Measurements from ENCODE around the gene SLC6A8.
"Not testable (repeated sequence)": the region's sequence is repeated elsewhere in the genome, so short reads cannot be mapped to it uniquely, and the experiment has no call there.

SLC6A8 gene

DNA sequence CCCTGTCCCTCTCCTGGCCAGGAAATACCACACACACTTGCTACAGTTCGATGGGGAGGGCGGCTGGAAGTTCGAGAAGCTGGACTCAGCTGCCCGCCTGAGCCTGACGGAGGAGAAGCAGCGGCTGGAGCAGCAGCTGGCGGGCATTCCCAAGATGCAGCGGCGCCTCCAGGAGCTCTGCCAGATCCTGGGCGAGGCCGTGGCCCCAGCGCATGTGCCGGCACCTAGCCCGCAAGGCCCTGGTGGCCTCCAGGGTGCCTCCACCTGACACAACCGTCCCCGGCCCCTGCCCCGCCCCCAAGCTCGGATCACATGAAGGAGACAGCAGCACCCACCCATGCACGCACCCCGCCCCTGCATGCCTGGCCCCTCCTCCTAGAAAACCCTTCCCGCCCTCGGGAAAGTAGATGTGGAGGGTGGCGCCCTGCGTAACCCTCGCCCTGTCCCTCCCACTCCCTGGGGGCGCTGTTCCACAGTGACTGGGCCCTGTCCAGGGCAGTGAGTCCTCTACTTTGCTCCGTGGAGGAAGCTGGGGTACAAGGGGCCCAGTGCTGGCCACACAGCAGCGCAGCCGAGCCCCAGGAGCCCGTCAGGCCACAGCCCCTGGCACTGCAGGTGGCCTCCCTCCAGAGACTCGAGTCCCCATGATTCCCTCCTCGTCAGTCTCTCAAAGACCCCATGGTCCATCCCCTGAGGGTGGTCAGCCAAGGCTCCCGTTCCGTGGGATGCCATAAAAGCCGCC lies 55.9 kb downstream of the SLC6A8 start:
- H3K9ac ChIP-seq = peak overlapping the region in 3 of 11 experiments; percentile 8 to 44 (median 22); a peak in 1 of 22 replicates
- H3K4me3 ChIP-seq = peak overlapping the region in 1 of 10 experiments; percentile 36; a peak in 1 of 20 replicates

DNA sequence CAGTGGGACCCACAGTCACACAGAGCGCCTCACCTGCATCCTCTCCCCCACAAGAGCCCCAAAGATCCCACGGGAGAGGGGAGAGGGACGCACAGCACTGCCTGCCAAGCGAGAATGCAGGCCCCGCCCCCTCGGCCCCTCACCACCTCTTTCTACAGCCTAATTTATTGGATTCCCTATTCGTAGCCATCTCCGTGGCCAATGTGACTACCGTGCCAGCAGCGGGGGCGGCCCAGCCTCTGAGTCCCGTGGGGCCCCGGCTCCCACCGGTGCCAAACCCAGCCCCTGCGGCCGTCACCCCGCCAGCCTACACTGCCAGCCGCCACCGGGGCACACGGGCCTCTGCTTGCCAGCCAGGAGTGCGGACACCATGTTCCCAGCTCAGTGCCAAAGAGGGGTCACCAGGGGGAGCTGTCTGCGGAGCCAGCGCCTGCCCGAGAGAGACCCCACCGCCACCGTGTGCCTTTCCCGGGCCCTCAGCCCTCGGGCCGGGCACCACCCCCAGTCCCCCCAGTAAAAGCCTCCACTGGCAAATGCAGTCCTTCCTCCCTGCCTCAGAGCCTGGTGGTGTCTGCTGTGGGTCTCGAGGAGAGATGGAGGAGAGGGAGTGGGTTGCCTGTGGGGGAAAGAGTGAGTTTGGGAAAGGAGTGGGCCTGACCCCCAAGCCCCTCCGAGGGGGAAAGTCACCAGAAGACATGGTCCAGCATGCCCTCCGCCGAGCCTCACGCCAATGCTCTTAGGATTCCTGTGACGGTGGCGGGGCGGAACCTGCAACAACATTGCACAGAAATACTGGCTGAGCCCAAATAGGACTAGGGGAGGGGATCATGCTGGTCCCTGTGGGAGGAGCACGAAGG lies 56.7 kb downstream of the SLC6A8 start:
- peaks cover 0 to 47% (median 21%) of the 10 kb centered on the region in 11 experiments; a peak in 15 of 22 replicates for H4K20me1 ChIP-seq
- H3K27ac ChIP-seq = no peak overlapping the region
- H3K4me1 ChIP-seq = peaks cover 26 to 58% (median 50%) of the 10 kb centered on the region in 10 experiments
- H3K9me3 ChIP-seq (replicated peaks in 1 of 11) = peaks cover 0 to 15% (median 0%) of the 10 kb centered on the region in 11 experiments; a peak in 5 of 22 replicates
- peaks cover 0 to 13% (median 0%) of the 10 kb centered on the region in 11 experiments; a peak in 3 of 22 replicates for H3K36me3 ChIP-seq
- peak overlapping the region in 2 of 11 experiments; percentile 22 to 44; a peak in 1 of 22 replicates for H3K9ac ChIP-seq
- no peak for TF ChIP-seq Cebpa-rat (IDR thresholded peaks at IDR 0.05)
- peak overlapping the region in 1 of 10 experiments; percentile 36; a peak in 1 of 20 replicates for H3K4me3 ChIP-seq
- H3K27me3 ChIP-seq = peaks cover 14 to 66% (median 36%) of the 10 kb centered on the region in 11 experiments; a peak in 20 of 22 replicates
- peak overlapping the region; percentile 45 to 75 (median 69); a peak in 21 of 22 replicates for H3K4me2 ChIP-seq

More for the DNA sequence above, 55.9 kb downstream of the SLC6A8 start:
- H3K36me3 ChIP-seq = peaks cover 0 to 19% (median 0%) of the 10 kb centered on the region in 11 experiments; a peak in 3 of 22 replicates
- H3K4me1 ChIP-seq = peaks cover 26 to 64% (median 54%) of the 10 kb centered on the region in 10 experiments
- H3K4me2 ChIP-seq = peak overlapping the region; percentile 48 to 75 (median 69)
- peaks cover 0 to 55% (median 21%) of the 10 kb centered on the region in 11 experiments; a peak in 15 of 22 replicates for H4K20me1 ChIP-seq
- H3K9me3 ChIP-seq (replicated peaks in 1 of 11); H3K27ac ChIP-seq: not testable (repeated sequence)
- H3K27me3 ChIP-seq = peaks cover 9 to 66% (median 35%) of the 10 kb centered on the region in 11 experiments; a peak in 20 of 22 replicates

GRCh38 chrX:153745067-153745433 lies 57.3 kb downstream of the SLC6A8 start:
- Histone ChIP-seq H3K4me2 (peak overlapping the region in 8 of 11 experiments; percentile 45 to 75 (median 70); a peak in 9 of 22 replicates), H3K4me1 (peaks cover 25 to 54% (median 44%) of the 10 kb centered on the region in 10 experiments; a peak in 19 of 20 replicates), H3K27me3 (peaks cover 20 to 66% (median 36%) of the 10 kb centered on the region in 11 experiments), H3K9me3 (replicated peaks in 1 of 11) (peaks cover 0 to 19% (median 0%) of the 10 kb centered on the region in 11 experiments; a peak in 4 of 22 replicates), H4K20me1 (peaks cover 0 to 41% (median 16%) of the 10 kb centered on the region in 11 experiments; a peak in 14 of 22 replicates)
- not testable (repeated sequence) for H3K4me3 ChIP-seq, H3K27ac ChIP-seq, H3K9ac ChIP-seq, H3K36me3 ChIP-seq

Measured in BLaER1 treated with 17β-estradiol and CSF1 and Interleukin-3, amounts not matched to agents 10 nM and 100 nM (cell line).